HEK293 (cell line): Measurements from ENCODE around the gene MTHFD1.

Experiments
- CTCF ChIP-seq: fragments of 450-650 bp; formaldehyde crosslinking; IDR thresholded peaks from 2 replicates; pipeline ENCODE4 v1.5.1; 2016; ENCODE audit warnings: missing biosample characterization, missing genetic modification characterization
- HOXA7 ChIP-seq: sonication (generic); formaldehyde crosslinking; IDR thresholded peaks from 2 replicates; pipeline ENCODE4 v1.8.1; 2022; ENCODE audit warnings: missing genetic modification reagents, borderline replicate concordance
- SCRT1 ChIP-seq: fragments of 450-650 bp; formaldehyde crosslinking; IDR thresholded peaks from 2 replicates; pipeline ENCODE4 v1.5.1; 2016; ENCODE audit warnings: missing biosample characterization, missing genetic modification characterization, borderline replicate concordance
- ZNF10 ChIP-seq: fragments of 450-650 bp; formaldehyde crosslinking; IDR thresholded peaks from 2 replicates; pipeline ENCODE4 v1.5.1; 2017; ENCODE audit warnings: missing biosample characterization, missing genetic modification characterization
- ZNF146 ChIP-seq: fragments of 450-650 bp; formaldehyde crosslinking; IDR thresholded peaks from 2 replicates; pipeline ENCODE4 v1.5.1; 2016; ENCODE audit warnings: missing biosample characterization, missing genetic modification characterization
- ZNF248 ChIP-seq: fragments of 450-650 bp; formaldehyde crosslinking; IDR thresholded peaks from 2 replicates; pipeline ENCODE4 v1.5.1; 2017; ENCODE audit warnings: missing biosample characterization, missing genetic modification characterization
- ZNF274 ChIP-seq, 2 experiments: fragments of 200-500 bp in 1 of 2; fragments of 450-650 bp in 1 of 2; sonication (Bioruptor generic) in 1 of 2; formaldehyde crosslinking in 1 of 2; IDR thresholded peaks; 2 replicates each; pipeline versions ENCODE4 v1.5.1 to v1.6.1; 2014 to 2016; ENCODE audit warnings: borderline replicate concordance in 1 of 2, inconsistent platforms in 1 of 2, low read length in 1 of 2, missing biosample characterization in 1 of 2, missing genetic modification characterization in 1 of 2
- ZNF416 ChIP-seq: fragments of 450-650 bp; formaldehyde crosslinking; IDR thresholded peaks from 2 replicates; pipeline ENCODE4 v1.5.1; 2016; ENCODE audit warnings: missing biosample characterization, missing genetic modification characterization
- ZNF530 ChIP-seq: fragments of 450-650 bp; formaldehyde crosslinking; IDR thresholded peaks from 2 replicates; pipeline ENCODE4 v1.5.1; 2016; ENCODE audit warnings: low read depth, missing biosample characterization, missing genetic modification characterization
- ZNF747 ChIP-seq: fragments of 450-650 bp; formaldehyde crosslinking; IDR thresholded peaks from 2 replicates; pipeline ENCODE4 v1.5.1; 2016; ENCODE audit warnings: missing biosample characterization, missing genetic modification characterization
- ZNF830 ChIP-seq: fragments of 450-650 bp; IDR thresholded peaks from 2 replicates; pipeline ENCODE4 v1.5.0; 2018; ENCODE audit warnings: missing biosample characterization, missing genetic modification characterization, low read depth, mild to moderate bottlenecking, moderate library complexity
- ZSCAN16 ChIP-seq: fragments of 450-650 bp; formaldehyde crosslinking; IDR thresholded peaks from 2 replicates; pipeline ENCODE4 v1.5.1; 2016; ENCODE audit warnings: missing biosample characterization, missing genetic modification characterization
- TF ChIP-seq, protein P1 (sequence below): fragments of 450-650 bp; formaldehyde crosslinking; IDR thresholded peaks from 2 replicates; pipeline ENCODE4 v1.5.1; 2016; ENCODE audit warnings: missing biosample characterization, missing genetic modification characterization

DNA sequence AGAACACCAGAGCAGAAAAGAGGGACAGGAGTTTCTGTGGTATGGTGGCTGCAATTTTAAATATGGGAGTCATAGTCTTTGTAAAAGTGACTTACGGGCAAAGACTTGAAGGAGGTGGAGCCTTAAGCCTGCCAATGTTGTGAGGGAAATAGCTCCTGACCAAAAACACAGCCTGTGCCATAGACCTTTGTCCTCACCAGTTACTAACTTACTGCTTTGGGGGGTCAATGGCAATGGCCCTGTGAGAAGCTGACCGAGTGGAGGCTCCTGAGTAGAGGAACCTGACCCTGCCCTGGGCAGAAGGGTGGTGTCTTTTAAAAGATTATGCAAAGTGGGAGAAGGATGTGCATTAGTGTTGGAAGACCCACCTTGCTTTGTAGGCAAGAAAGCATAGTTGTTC, 3.8 kb downstream of the MTHFD1 start:
- TF ChIP-seq ZNF248 (tag by site-specific recombination) (no peak), CTCF (tag by site-specific recombination) (no peak), ZNF146 (no peak), ZNF530 (tag by site-specific recombination) (no peak), ZNF274 (IDR thresholded peaks at IDR 0.05; ENCODE audit: low read length) (no peak), ZNF274 (tag by site-specific recombination; IDR thresholded peaks at IDR 0.05; ENCODE audit: borderline replicate concordance) (no peak), SCRT1 (tag by site-specific recombination) (no peak), ZNF10 (tag by site-specific recombination) (no peak), HOXA7 (CRISPR knock-in tag) (no peak), ZNF747 (no peak), ZNF416 (tag by site-specific recombination) (no peak), ZSCAN16 (tag by site-specific recombination) (no peak), ZNF830 (tag by site-specific recombination) (no peak)
- TF ChIP-seq, protein P1, sequence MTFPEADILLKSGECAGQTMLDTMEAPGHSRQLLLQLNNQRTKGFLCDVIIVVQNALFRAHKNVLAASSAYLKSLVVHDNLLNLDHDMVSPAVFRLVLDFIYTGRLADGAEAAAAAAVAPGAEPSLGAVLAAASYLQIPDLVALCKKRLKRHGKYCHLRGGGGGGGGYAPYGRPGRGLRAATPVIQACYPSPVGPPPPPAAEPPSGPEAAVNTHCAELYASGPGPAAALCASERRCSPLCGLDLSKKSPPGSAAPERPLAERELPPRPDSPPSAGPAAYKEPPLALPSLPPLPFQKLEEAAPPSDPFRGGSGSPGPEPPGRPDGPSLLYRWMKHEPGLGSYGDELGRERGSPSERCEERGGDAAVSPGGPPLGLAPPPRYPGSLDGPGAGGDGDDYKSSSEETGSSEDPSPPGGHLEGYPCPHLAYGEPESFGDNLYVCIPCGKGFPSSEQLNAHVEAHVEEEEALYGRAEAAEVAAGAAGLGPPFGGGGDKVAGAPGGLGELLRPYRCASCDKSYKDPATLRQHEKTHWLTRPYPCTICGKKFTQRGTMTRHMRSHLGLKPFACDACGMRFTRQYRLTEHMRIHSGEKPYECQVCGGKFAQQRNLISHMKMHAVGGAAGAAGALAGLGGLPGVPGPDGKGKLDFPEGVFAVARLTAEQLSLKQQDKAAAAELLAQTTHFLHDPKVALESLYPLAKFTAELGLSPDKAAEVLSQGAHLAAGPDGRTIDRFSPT (tag by site-specific recombination), result no peak
